GM19463 (cell line): Measurements from ENCODE around the gene CA12.

ENCODE experiments used
- ATAC-seq: cut with Tn5 transposase; IDR thresholded peaks from one replicate; pipeline ENCODE4 v1.9.1; 2021; ENCODE audit warnings: mild to moderate bottlenecking, moderate library complexity; ENCODE audit not compliant: unreplicated experiment

Gene CA12

GRCh38 chr15:63313825-63314224, 67.8 kb downstream of the CA12 start:
- ATAC-seq, result no peak

GRCh38 chr15:63312286-63312685, 69.4 kb downstream of the CA12 start:
- ATAC-seq, result no peak

- ATAC-seq, result no peak
Observed at GRCh38 chr15:63310646-63311045, 71.0 kb downstream of the CA12 start.

GRCh38 chr15:63308947-63309346, 72.7 kb downstream of the CA12 start:
- ATAC-seq, result no peak

GRCh38 chr15:63308491-63308890, 73.2 kb downstream of the CA12 start:
- ATAC-seq, result no peak

- no peak for ATAC-seq
Observed at GRCh38 chr15:63306492-63307073, 75.1 kb downstream of the CA12 start.

GRCh38 chr15:63305260-63305659, 76.4 kb downstream of the CA12 start:
- ATAC-seq, result no peak

- no peak for ATAC-seq
Observed at GRCh38 chr15:63301088-63301487, 80.6 kb downstream of the CA12 start.

- ATAC-seq, result no peak
Observed at GRCh38 chr15:63299943-63300575, 81.6 kb downstream of the CA12 start.

GRCh38 chr15:63296195-63296594, 85.5 kb downstream of the CA12 start:
- ATAC-seq, result no peak

- no peak for ATAC-seq
Observed at GRCh38 chr15:63295341-63295740, 86.3 kb downstream of the CA12 start.

- no peak for ATAC-seq
Observed at GRCh38 chr15:63294359-63294758, 87.3 kb downstream of the CA12 start.

GRCh38 chr15:63292771-63293170, 88.9 kb downstream of the CA12 start:
- no peak for ATAC-seq

- no peak for ATAC-seq
Observed at GRCh38 chr15:63292241-63292640, 89.4 kb downstream of the CA12 start.

GRCh38 chr15:63291507-63291906, 90.1 kb downstream of the CA12 start:
- no peak for ATAC-seq

GRCh38 chr15:63288778-63289378, 92.8 kb downstream of the CA12 start:
- ATAC-seq, result no peak

GRCh38 chr15:63288342-63288741, 93.3 kb downstream of the CA12 start:
- no peak for ATAC-seq

GRCh38 chr15:63287109-63287508, 94.5 kb downstream of the CA12 start:
- ATAC-seq, result no peak

- no peak for ATAC-seq
Observed at GRCh38 chr15:63284335-63284734, 97.3 kb downstream of the CA12 start.

- no peak for ATAC-seq
Observed at GRCh38 chr15:63283126-63283525, 98.5 kb downstream of the CA12 start.

- ATAC-seq, result no peak
Observed at GRCh38 chr15:63277893-63278456, 103.7 kb downstream of the CA12 start.
